ENCODE results near the gene BPIFA3.

DNA sequence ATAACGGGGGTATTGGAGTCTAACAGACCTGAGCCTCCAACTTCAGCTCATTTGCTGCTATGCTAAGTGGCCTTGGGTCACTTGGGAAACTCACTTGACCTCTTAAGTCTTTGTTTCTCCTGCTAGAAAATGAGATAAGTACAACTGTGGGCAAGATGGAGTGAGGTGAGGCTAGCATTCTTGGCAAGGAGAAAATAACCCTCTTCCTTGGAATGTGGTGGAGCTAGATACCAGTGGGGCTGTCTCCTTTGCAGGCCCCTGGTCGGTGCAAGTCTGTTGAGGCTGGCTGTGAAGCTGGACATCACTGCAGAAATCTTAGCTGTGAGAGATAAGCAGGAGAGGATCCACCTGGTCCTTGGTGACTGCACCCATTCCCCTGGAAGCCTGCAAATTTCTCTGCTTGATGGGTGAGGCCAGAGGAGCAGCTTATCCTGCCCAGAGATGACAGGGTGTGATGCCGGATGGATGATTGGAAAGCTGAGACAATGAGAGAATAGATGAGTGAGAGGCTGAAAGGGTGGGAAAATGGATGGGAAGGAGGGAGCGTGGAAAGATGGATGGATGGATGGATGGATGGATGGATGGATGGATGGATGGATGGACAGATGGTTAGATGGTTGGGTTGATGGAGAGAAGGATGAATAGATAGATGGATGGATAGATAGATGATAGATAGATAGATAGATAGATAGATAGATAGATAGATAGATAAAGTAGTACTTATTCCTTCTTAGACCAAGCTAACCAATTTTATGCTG, 23.0 kb downstream of the BPIFA3 start:
- TF ChIP-seq, protein P1, sequence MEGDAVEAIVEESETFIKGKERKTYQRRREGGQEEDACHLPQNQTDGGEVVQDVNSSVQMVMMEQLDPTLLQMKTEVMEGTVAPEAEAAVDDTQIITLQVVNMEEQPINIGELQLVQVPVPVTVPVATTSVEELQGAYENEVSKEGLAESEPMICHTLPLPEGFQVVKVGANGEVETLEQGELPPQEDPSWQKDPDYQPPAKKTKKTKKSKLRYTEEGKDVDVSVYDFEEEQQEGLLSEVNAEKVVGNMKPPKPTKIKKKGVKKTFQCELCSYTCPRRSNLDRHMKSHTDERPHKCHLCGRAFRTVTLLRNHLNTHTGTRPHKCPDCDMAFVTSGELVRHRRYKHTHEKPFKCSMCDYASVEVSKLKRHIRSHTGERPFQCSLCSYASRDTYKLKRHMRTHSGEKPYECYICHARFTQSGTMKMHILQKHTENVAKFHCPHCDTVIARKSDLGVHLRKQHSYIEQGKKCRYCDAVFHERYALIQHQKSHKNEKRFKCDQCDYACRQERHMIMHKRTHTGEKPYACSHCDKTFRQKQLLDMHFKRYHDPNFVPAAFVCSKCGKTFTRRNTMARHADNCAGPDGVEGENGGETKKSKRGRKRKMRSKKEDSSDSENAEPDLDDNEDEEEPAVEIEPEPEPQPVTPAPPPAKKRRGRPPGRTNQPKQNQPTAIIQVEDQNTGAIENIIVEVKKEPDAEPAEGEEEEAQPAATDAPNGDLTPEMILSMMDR (IDR thresholded peaks at IDR 0.05) = no peak
- TF ChIP-seq POLR2A (IDR thresholded peaks at IDR 0.05) = no peak
